Cardiac septum (tissue), 1 donor: ENCODE measurements around the gene IL22RA1. TPM values are rescaled to one million over a fixed set of nuclear protein-coding genes. Genes with fewer than 3 reads are reported as not detected.

ENCODE experiments used
- total RNA-seq: library from RNA; stranded (reverse); fragmentation: NEBNext Ultra II Directional; extraction: Animal tissue kit (Norgen Biotek cat#: 25700); gene quantifications from one replicate; pipeline ENCODE4 v1.2.1, GENCODE V29; 2021
- donor health status: DM: no; HTN: no; CAD: no.

IL22RA1 gene
- total RNA-seq, 1 donor from 2014 or later = 0.35 TPM

Other genes starting within 250 kb of the IL22RA1 start
- gene CNR2, start 229.8 kb downstream of the IL22RA1 start, total RNA-seq = not detected
- 80.0 TPM for gene PNRC2, start 183.3 kb downstream of the IL22RA1 start, total RNA-seq
- 63.4 TPM for gene SRSF10, start 162.8 kb downstream of the IL22RA1 start, total RNA-seq
- gene MYOM3, start 31.0 kb downstream of the IL22RA1 start, total RNA-seq = 249 TPM
- 2.3 TPM for gene IFNLR1, start 44.1 kb upstream of the IL22RA1 start, total RNA-seq
- gene GRHL3, start 176.2 kb upstream of the IL22RA1 start, total RNA-seq = not detected